ENCODE measurements around the gene DNAH17. TPM values are rescaled to one million over a fixed set of nuclear protein-coding genes. Genes with fewer than 3 reads are reported as not detected.

The DNAH17 gene
- total and polyA plus RNA-seq, 2 of the 8 experiments (the other 6 are each of a cell fraction or from before 2014, with no cell fraction given), result 0.14 to 0.67 TPM

DNA sequence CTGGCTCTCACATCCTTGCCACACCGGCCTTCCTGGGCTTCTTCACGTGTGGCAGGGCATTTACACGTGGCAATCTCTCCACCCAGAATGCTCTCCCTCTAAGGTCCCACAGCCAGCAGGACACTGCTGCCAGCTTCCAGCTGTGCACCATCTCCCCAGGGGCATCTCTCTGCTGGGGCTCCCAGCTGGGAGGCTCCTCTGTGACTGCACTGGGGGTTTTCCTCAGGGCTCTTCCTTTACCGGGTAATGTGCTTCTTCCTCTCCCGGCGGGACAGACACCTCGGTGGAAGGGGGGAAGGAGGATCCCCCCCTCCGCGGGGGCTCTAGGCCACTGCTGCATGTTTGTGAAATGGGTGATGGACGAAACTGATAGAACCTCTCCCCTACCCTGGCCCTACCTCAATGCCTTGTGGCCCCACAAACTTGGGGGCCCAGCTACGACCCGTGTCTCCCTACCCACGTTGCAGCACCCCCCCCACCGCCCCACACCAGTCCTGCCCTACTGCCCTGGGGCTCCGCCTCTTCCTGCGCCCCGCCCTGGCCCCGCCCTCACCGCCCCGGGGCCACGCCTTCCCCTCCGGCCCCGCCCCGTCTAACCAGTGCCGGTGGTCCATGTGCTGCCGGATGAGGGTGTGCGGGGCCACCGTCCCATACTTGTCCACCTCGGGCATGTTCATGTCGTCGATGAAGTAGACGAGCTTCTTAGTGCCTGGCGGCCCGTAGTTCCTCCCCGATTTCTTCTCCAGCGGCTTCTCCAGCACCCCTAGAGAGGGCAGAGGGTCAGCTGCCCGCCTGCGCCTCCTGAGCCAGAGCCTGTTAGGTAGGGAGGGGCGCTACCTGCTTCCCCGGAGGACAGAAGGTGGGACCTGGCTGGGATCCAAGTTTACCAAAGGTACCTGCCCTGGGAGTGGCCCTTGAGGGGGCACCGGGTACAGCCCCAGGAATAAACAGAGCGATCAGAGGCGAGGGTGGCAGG is 92.6 kb downstream of the DNAH17 start (continued):
- no peak for TF ChIP-seq SUZ12 (IDR thresholded peaks at IDR 0.05; ENCODE audit: low read length)
- no peak for TF ChIP-seq CREB1 (IDR thresholded peaks at IDR 0.05)
- TF ChIP-seq POLR2AphosphoS5 (IDR thresholded peaks at IDR 0.05; ENCODE audit: low read depth, low read length), result no peak
- TF ChIP-seq ZNF274 (IDR thresholded peaks at IDR 0.05; ENCODE audit: borderline replicate concordance, extremely low read depth, low read length), result no peak
- TF ChIP-seq BCL11A (IDR thresholded peaks at IDR 0.05; ENCODE audit: low read depth in 2 of 2, low read length in 2 of 2), result no peak
- TF ChIP-seq CHD1 (IDR thresholded peaks at IDR 0.05; ENCODE audit: low read depth, low read length), result no peak
- TF ChIP-seq KDM4A (IDR thresholded peaks at IDR 0.05; ENCODE audit: low read depth, low read length, severe bottlenecking), result peak; percentile 92
- no peak for TF ChIP-seq EZH2 (IDR thresholded peaks at IDR 0.05; ENCODE audit: low read depth, low read length, severe bottlenecking)
- no peak for TF ChIP-seq SIRT6 (IDR thresholded peaks at IDR 0.05; ENCODE audit: low read length)
- TF ChIP-seq CBX5 (IDR thresholded peaks at IDR 0.05; ENCODE audit: low read depth, low read length), result no peak
- TF ChIP-seq SIN3A (conservative IDR thresholded peaks at IDR 0.05 in 1 of 2, IDR thresholded peaks at IDR 0.05 in 1 of 2; ENCODE audit: low read depth in 1 of 2, low read length in 2 of 2), result peak in 1 of 2 experiments; percentile 40; a peak in 1 of 4 replicates
- TF ChIP-seq CHD2 (IDR thresholded peaks at IDR 0.05; ENCODE audit: low read length), result no peak
- no peak for TF ChIP-seq SP4 (IDR thresholded peaks at IDR 0.05; ENCODE audit: low read length)
- no peak for TF ChIP-seq SRF (IDR thresholded peaks at IDR 0.05; ENCODE audit: low read depth, low read length)
- TF ChIP-seq, protein P1, sequence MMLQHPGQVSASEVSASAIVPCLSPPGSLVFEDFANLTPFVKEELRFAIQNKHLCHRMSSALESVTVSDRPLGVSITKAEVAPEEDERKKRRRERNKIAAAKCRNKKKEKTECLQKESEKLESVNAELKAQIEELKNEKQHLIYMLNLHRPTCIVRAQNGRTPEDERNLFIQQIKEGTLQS (IDR thresholded peaks at IDR 0.05; ENCODE audit: insufficient read depth, low read depth, low read length), result no peak
- TF ChIP-seq SIX5 (IDR thresholded peaks at IDR 0.05; ENCODE audit: low read depth, low read length), result no peak
- TF ChIP-seq NRF1 (IDR thresholded peaks at IDR 0.05; ENCODE audit: low read depth, low read length), result no peak
- TF ChIP-seq POLR2A (IDR thresholded peaks at IDR 0.05; ENCODE audit: control extremely low read depth in 1 of 2, low read depth in 2 of 2, low read length in 2 of 2), result no peak
- TF ChIP-seq HDAC6 (IDR thresholded peaks at IDR 0.05; ENCODE audit: low read depth, low read length), result no peak
- TF ChIP-seq BACH1 (IDR thresholded peaks at IDR 0.05; ENCODE audit: low read length), result no peak
- TF ChIP-seq BRCA1 (IDR thresholded peaks at IDR 0.05; ENCODE audit: low read depth, low read length), result no peak
- no peak for TF ChIP-seq RNF2 (IDR thresholded peaks at IDR 0.05; ENCODE audit: borderline replicate concordance, low read depth, low read length, missing control alignments, poor library complexity, severe bottlenecking)
- no peak for TF ChIP-seq FOSL1 (IDR thresholded peaks at IDR 0.05; ENCODE audit: insufficient read depth, low read depth, low read length)
- no peak for TF ChIP-seq KDM5A (IDR thresholded peaks at IDR 0.05; ENCODE audit: low read length)
